CD4-positive, alpha-beta T cell treated with Interleukin-4 for 1 hour (primary cell): ENCODE results near the gene RNF6.
A peak's percentile ranks its signal among the peaks of the same experiment; 100 is the strongest.

Experiments used
- DNase-seq, 2 donors: peaks; one replicate each; pipeline ENCODE4 v3.0.0-alpha.2; 2020 to 2022

Gene RNF6

DNA sequence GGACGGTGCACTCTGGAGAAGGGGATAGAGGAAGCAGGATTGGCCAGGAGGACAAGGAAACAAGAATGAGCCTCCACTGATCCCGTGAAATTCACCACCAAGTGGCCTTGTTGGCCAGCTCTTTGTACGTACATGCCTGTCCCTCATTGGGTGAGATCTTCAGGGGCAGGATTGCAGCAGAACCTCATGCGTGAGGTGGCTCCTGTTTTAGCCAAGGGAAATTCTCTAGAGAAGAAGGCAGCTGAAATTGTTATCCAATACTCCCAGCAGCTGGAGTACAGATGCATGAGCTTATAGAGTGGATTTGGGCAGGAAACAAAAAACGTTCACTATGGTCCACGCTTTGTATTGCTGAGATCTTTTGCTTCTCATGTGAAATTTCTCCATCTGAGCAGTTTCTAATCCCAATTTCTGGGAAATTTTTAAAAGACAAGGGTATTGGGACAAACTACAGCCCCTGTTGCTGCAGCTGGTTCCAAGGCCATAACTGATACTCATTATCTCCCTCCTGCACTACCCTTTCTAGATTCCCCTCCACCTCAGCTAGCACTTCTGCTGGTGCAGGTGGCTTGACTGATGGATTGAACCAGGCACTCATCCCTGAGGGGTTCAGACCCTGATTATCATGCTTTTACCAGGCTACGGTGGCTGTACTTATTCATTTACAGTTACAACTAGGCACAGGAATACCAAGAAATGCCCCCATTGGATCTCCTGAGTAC lies 3.9 kb upstream of the RNF6 start:
- no peak for DNase-seq

DNA sequence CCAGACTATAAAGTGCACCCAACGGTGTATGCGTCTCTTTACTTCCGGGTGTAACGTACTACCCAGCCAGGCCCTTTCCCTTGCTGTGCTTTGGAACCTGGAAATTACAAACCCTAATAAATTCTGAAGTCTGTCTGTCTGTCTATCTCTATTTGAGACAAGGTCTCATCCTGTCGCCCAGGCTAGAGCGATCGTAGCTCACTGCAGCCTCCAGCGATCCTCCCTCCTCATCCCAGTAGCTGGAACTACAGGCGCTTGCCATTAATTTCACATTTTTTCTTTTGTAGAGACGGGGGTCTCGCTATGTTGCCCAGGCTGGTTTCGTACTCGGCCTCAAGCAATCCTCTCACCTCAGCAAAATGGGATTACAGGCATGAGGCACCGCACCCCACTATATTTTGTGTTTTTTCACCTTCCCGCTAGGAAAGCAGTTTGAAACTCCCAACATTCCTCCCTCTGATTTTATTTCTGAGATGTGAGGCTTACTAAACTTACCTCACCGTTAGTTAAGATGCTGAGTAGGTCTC lies 469 bp upstream of the RNF6 start:
- DNase-seq, result no peak

DNA sequence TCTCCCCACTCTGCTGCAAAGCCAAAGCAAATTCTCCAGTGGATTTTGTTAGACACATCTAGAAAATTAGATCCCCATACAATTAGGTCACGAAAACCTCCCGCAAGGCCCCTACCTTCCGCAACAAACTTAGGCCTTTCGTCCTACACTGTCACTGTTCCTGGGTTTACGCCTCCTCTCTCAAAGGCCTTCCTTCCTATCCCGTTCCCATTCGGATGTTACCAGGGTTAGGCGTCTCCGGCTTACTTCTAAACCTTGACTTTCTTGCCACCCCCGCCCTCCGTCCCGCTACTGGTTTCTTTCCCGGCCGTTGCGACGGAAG lies 754 bp downstream of the RNF6 start:
- DNase-seq, result no peak

DNA sequence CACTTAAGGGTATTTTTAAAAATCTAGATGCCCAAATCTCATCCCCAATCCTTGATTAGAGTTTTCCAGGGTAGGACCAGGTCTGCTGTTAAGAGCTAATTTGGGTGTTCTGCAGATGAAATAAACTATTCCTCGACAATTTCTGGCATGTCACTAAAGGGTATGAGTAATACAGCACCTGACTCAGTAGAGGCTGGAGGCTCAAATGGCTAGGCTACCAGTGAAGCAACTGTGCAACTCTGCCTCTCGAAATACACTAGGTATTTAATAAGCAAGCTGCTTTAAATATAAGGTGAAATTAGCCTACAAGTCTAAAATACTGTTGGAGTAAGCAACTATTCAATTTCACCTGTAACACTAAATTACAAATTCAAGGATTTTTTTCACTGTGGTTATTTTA lies 1.5 kb downstream of the RNF6 start:
- DNase-seq, result no peak

DNA sequence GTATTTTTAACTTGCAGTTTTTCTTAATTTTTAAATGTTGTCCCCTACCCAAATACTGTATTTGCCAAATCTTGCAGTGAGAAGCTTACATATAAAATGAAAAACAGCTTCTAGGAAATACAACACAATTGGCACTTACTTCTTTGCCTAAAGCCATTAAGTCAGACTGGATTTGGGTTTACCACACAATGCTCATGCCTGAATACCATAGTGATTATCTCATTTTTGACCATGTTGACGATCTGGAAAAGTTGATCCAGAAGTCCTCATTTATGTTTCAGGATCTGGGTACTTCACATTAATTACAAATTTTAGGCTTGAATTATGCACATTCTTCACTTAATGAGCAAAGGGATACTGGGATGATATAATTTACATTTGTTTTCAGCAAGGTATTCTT lies 2.4 kb downstream of the RNF6 start:
- DNase-seq, result no peak

DNA sequence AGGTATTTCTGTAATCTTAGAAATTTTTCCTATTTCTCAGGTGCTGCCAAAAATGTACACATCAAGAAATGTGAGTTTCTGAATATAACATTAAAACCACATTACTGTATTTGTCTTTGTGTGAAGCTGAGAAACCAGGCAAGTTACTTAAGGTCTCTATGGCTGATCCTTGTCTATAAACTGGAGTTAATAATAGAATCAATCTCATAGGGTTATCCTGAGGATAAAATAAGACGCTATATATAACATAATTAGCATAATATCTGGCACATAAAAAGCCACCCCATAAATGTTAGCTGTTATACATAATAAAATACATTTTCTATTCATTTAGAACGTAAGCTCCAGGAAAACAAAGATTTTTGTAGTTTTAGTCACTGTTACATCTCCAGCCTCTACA lies 6.1 kb downstream of the RNF6 start:
- no peak for DNase-seq

DNA sequence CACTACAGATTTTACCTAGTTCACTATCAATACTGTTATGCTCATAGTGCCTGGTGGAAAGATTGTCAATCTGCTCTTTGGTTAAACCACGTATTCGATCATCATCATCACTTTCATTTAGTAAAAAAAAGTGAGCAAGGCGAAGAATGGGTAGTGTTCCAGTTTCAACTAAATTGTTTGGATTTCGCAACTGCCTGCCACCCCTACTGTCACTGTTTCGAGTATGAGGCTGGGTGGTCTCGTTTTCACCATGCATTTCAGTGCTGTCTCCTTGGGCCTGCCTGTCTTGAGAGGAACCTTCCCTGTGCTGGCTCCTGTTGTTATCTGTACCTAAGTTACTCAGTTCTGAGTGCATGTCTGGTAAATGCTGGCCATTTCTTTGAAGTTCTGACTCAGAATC lies 8.1 kb downstream of the RNF6 start:
- DNase-seq, result no peak

DNA sequence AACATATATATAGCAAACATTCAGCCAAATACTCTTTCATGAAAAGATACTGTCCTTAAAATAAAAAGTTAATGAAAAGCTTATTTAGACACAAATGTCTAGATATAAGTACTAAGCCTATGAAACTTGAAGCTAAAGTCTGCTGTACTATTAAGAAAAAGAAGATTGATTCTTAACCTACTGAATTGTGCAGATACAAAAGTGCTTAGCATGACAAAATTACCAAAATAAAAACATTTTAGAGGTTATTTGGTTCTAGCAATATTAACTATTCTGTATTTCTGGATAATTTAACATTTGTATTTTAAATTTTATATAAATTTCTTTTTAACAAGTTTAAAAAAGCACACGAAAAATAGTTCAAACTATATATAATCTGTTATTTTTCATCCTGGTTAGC lies 8.8 kb downstream of the RNF6 start:
- no peak for DNase-seq

DNA sequence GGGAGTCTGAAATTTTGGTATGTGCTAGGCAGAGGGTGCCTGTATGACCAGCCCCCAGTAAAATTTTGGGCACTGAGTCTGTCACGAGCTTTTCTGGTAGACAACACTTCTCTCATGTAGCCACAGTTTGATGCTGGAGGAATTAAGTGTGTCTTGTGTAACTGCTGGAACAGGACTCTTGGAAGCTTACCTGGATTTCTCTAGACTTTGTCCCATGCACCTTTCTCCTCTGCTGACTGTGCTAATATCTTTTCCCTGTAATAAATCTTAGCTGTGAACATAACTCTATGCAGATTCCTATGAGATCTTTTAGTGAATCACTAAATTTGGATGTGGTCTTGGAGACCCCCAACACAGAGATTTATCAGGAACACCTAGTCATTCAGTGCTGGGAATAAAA lies 13.8 kb downstream of the RNF6 start:
- no peak for DNase-seq

DNA sequence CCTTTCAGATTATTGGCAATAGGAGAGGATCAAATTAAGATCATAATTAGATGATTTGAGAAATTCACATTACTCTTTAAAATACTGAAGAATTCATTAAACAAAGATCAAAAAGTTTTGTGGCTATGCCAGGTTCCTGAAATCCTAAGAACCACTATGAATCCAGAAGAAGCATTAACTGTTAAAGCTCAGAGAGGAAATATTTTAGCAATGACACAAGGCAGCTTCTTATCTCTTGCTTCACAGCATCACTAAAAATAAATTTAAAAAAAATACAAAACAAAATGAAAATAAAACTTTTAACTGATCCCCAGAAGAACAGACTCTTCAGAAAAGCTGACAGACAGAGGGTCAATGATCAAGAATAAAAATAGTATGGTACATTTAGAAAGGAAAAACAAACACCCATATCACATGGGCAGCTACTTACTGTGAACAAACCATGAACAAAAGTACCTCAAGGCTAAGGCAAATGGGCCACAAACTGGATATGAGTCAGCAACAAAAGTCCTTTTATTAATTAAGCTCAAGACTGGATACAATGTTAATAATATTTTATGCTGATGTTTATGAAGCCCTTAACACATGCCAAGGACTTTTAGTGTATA lies 19.6 kb downstream of the RNF6 start:
- no peak for DNase-seq

DNA sequence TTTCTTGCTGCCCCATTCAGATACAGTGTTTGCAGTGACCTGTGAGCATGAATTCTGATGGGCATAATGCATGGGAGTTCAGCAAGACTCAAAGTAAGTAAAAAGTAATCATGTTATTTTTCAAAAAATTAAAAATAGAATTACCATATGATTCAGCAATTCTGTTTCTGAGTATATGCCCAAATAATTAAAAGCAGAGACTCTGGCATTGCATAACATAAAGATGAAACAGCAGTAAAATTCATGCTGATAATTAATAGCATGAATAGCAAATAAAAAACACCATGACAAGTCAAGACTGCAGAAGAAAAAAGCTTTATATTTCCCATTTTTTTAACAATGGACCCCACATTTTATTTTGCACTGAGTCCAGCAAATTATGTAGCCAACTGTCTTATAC lies 21.3 kb downstream of the RNF6 start:
- no peak for DNase-seq

DNA sequence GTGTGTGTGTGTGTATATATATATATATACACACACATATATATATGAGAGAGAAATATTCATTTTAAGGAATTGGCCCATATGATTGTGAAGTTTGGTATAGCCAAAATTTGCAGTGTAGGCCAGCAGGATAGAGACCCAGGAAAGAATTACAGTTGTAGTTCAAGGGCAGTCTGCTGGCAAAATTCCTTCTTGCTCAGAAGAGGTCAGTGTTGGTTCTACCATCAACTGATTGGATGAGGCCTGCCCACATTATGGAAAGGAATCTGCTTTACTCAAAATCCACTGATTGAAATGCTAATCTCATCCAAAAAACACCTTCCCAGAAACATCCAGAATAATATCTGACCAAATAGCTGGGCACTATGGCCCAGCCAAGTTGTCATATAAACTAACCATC lies 24.0 kb downstream of the RNF6 start:
- DNase-seq, result no peak

DNA sequence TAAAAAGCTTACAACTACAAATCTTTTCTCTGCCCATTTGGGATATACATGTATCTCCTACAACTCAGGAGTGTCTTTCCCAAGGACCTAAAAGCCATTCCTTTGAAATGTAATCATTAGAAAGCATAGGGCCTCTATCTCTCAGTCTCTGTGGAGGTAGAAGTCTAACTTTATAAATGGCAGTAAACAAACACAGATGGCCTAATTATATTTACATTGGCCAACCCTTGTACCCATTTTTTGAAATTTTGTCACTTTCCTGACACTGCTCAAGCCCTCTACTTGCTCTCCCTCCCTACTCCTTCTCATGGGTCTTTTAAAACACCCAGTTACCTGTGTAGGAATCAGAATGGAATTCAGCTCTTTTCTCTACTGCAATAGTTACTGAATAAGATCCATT lies 24.8 kb downstream of the RNF6 start:
- no peak for DNase-seq

DNA sequence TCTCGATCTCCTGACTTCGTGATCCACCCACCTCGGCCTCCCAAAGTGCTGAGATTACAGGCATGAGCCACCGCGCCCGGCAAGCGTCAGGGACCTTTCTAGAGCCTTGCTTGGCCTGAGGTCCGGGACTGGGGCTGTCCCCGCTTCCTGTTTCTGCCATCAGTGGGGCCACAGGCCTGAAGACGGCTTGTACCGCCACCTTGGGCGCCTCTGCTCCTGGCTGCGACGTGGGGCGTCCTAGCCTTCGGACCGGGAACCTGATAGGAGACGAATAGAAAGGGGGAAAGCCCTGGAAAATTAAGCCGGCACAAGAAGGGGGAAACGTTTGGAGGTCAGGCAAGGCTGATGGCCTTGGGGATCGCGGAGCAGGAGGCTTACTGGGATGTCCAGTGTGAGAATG lies 35.1 kb downstream of the RNF6 start:
- peak in 1 of 2 donors; percentile 5 for DNase-seq

DNA sequence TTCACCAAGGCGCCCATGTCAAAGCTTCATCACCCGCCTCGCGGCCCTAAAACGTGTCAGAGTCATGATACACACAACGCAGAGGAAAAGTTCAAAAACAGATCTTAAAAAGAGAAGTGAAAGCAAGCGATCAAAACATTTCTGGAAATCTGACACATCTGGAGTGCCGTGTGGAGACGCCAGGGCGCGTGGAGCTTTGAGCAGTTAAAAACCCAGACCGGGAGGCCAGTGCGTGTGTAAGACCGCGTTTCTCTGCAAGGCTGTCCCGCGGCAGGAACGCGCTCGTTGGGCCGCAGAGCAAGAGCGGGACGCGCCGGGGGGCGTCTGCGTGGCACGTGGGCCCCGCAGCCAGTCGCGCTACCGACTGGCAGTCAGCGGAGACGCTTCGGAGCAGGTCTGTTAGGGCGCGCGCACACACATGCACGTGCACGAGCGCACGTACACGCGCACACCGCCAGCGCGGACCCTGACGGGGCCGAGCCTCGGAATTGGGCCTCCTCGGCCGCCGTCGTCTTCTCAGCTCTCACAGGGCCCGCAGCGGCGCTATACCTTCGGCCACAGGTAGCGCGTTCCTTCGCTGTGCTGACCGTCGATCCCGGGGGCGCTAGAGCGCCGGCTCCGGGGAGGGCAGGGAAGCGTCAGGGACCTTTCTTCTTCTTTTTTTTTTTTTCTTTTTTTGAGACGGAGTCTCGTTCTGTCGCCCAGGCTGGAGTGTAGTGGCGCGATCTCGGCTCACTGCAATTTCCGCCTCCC lies 35.8 kb downstream of the RNF6 start:
- DNase-seq, result peak; percentile 94

DNA sequence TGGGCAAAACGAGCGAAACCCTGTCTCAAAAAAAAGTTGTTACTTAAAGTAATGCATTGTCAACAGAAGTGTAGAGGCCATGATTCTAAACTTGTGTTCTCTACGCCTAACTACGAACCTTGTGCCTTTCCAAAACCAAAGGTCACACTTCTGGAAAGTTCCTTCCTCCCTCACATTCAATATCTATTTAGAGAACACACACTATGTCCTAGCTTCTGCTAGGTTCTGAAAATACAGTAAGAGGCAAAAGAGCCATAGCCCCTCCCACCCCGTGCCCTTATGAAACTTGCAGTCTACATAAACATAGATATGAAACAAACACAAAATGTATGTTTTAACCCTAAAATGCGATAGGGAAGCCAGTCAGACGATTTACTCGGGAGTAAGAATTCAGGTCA lies 36.4 kb downstream of the RNF6 start:
- no peak for DNase-seq

DNA sequence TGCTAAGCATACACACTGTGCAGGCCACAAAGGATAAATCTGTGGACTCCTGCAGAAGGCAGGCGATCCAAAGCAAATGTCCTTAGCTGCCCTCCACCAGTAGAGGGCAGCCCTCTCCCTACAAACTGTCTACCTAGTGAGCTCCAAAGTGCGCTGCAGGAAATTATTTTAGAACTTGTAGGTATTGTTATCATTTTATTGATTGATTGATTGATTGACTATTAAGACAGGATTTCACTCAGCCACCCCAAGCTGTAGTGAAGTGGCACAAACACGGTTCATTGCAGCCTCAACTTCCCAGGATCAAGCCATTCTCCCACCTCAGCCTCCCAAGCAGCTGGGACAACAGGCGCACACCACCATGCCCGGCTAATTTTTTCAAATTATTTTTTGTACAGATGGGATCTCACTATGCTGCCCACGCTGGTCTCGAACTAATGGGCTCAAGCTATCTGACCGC lies 37.3 kb downstream of the RNF6 start:
- peak; percentile 77 to 80 for DNase-seq

DNA sequence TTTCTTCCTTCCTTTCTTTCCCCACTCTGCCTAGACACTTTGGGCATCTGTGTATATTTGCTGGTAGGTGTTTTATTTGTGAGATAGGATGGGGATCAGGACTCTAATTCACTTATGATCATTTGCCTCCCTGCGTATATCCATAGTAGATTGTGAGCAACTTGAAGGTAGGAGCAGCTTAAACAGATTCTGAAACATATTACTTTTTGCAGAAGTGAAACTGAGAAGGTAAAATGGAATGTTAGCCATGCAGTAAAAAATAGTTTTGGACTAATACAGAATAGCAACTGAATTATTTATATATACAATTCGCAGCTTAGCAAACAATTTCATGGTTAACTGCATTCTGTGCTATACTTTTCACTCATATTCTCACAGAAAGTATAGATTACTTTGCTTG lies 38.7 kb downstream of the RNF6 start:
- no peak for DNase-seq

DNA sequence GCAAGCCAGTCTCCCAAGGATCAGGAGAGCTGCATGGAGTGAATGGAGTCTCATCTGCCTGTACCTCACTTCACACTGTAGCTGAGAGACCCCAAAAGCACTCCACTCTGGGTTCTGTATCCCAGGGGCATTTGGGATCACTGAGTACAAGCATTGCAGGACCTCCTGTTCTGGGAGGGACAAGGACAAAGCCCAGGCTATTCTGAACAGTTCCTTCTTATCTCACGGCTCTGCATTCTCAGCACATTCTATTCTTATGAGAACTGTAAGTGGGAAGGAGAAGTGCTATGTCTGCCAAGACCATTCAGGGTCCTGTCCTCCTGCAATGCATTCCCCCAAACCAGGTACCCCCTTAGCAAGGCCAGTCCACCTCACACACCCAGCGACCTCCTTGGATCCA lies 42.8 kb downstream of the RNF6 start:
- no peak for DNase-seq

DNA sequence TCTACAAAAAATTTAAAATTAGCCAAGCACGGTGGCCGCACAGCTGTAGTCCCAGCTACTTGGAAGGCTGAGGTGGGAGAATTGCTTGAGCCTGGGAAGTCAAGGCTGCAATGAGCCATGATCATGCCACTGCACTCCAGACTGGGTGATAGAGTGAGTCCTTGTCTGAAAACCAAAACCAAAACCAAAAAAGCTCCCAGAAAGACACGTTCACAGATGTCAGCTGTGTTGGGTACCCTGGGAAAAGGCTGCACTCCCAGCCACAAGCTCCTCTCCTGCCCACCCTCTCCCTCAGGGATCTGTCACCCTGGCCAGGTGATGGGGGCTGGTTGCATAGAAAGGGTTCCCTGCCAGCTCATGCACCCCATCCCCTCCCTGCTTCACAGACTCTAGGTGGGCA lies 53.3 kb downstream of the RNF6 start:
- DNase-seq, result no peak

DNA sequence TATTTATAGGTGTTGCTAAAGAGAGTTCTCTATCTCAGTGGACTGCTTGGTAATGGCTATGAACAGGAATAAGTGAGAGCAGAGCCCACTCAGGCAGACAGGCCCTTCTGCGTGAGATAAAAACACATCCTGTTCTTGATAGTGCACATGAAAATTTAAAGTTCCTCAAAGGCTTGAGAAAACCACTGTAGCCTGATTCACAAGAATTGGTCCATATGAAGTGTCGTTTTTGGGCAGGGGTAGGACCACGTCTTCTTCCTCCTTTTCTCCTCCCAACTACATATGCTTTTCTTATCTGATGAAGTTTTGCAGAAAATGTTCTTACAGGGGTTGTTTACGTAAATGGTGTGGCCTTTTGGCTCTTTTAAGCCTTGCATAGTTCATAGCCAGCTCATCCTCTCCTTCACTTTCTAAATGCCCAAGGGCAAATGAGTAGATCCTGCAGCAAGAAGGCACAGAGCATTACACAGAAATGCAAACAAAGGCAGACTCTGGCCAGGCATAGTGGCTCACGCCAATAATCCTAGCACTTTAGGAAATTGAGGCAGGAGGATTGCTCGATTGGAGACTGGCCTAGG lies 53.8 kb downstream of the RNF6 start:
- no peak for DNase-seq

DNA sequence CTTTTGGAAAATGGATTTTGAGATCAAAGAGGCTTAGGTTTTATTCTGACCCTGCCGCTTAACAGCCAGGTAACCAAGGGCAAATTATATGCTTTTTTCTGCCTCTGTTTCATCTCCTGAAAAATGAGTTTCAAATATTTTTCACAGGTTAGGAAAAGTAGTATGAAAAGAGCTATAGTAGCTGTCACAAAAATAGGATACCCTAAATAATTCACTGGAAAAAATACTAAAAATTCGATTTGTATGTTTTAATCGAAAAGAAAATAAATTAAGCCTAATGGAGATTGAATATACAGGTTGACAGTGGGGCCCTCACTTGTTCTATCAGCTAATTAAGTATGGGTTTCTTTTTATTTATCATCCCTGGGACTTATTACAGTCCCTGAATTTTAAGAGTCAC lies 58.3 kb downstream of the RNF6 start:
- DNase-seq, result no peak
